PC-3 (cell line): ENCODE measurements around the gene GLB1L3.

Source experiments
- CTCF ChIP-seq: fragments of 300-600 bp; sonication (generic); conservative IDR thresholded peaks from 2 replicates; pipeline ENCODE4 v1.5.1; 2017; ENCODE audit warnings: antibody characterized with exemption, low read depth, mild to moderate bottlenecking, low read length
- EZH2 ChIP-seq: fragments of 300-600 bp; sonication (generic); IDR thresholded peaks from one replicate; pipeline ENCODE4 v1.6.1; 2017; ENCODE audit warnings: antibody characterized with exemption, mild to moderate bottlenecking, low read length; ENCODE audit not compliant: unreplicated experiment
- EZH2phosphoT487 ChIP-seq: fragments of 300-600 bp; sonication (generic); IDR thresholded peaks from 2 replicates; pipeline ENCODE4 v1.6.1; 2018; ENCODE audit warnings: mild to moderate bottlenecking, antibody characterized with exemption, low read length, borderline replicate concordance

DNA sequence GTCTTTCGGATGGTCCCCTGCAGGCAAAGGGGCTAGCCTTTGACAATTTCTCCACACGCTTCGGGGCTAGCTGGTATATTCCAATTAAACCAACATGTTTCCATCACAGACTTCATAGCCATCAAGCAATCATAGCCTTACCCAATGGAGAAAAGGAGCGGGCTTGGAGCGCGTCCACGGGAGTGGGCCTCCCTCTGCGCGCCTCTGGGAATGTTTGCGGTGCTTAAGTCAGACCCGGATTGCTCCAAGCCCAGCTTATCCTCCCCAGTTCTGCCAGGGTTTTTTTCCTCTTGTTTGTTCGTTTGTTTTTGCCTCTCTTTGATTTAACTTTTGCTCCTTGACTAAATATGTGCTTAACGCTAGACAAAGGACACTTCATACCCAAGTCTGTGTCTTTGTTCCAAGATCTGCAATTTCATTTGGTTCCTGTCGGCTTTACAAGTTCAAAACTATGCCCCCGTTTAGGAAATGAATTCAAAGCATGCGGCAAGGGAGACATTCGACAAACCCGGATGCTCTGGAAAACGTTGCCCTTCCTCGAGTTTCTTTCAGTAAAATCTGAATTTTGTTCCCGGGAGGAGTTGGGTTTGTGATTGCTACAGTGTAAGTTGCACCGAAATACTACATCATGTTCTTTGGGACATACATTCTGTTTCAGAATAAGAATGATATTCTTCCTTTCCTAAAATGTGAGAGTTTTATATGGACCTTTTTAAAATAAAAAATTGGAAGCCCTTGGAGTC lies 54.6 kb downstream of the GLB1L3 start:
- TF ChIP-seq EZH2 = no peak
- no peak for TF ChIP-seq CTCF
- no peak for TF ChIP-seq EZH2phosphoT487
